Nephron progenitor cell (in vitro differentiated cells): ENCODE data around the gene COMT.
A peak's percentile ranks its signal among the peaks of the same experiment; 100 is the strongest.

Experiments used
- DNase-seq: peaks from one replicate; pipeline ENCODE4 v3.0.0; 2021
- H3K27ac Mint-ChIP-seq: 2 replicates; pipeline ENCODE4 v1.8.0; 2021; ENCODE audit warnings: mild to moderate bottlenecking, moderate library complexity, mixed read lengths
- H3K27me3 Mint-ChIP-seq: 2 replicates; pipeline ENCODE4 v1.8.0; 2021; ENCODE audit warnings: mild to moderate bottlenecking, low read depth, mixed read lengths; ENCODE audit not compliant: poor library complexity
- H3K36me3 Mint-ChIP-seq: 2 replicates; pipeline ENCODE4 v1.8.0; 2021; ENCODE audit warnings: low read depth, mixed read lengths
- H3K4me1 Mint-ChIP-seq: 2 replicates; pipeline ENCODE4 v1.8.0; 2021; ENCODE audit warnings: mixed read lengths
- H3K4me3 Mint-ChIP-seq: 2 replicates; pipeline ENCODE4 v1.8.0; 2021; ENCODE audit warnings: mild to moderate bottlenecking, moderate library complexity, mixed read lengths
- H3K9me3 Mint-ChIP-seq: 2 replicates; pipeline ENCODE4 v1.8.0; 2021; ENCODE audit warnings: mild to moderate bottlenecking, moderate library complexity, mixed read lengths
- TF ChIP-seq, protein P1 (sequence below): fragments of 200-600 bp; sonication (generic); IDR thresholded peaks from 2 replicates; pipeline ENCODE4 v1.5.0; 2021; ENCODE audit warnings: antibody characterized with exemption

COMT gene

DNA sequence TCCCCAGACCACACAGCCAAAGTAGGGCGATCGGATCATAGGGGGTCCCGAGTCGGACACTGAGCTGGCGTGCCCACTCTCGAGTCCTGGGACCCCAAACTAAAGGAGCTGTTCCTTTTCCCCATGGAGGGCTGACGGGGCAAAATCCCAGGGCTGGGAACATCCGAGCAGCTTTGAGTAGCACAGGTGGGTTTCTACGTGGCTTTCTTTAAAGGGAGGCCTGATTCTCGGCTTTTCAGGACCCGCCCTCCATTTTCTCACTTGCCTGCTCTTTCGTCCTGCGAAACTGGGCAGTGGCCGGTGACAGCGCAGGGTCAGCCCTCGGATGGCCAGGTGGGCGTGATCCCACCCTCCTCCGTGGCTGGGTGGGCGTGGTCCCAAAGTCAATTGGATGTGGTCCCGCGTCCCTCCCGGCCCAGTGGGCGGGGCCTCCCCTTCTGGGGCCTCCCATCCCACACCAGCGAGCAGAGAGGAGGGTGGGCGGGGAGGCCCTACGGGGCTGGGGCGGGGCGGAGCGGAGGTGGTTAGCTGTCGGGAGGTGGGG is 17.5 kb downstream of the COMT start:
- Mint-ChIP-seq H3K4me3 (peak overlapping the region; percentile 76), H3K4me1 (peaks cover 33% of the 10 kb centered on the region), H3K9me3 (no peaks in the 10 kb centered on the region), H3K27ac (no peak overlapping the region), H3K27me3 (peaks cover 6% of the 10 kb centered on the region), H3K36me3 (no peaks in the 10 kb centered on the region)
- peak; percentile 99 for DNase-seq
- TF ChIP-seq, protein P1, sequence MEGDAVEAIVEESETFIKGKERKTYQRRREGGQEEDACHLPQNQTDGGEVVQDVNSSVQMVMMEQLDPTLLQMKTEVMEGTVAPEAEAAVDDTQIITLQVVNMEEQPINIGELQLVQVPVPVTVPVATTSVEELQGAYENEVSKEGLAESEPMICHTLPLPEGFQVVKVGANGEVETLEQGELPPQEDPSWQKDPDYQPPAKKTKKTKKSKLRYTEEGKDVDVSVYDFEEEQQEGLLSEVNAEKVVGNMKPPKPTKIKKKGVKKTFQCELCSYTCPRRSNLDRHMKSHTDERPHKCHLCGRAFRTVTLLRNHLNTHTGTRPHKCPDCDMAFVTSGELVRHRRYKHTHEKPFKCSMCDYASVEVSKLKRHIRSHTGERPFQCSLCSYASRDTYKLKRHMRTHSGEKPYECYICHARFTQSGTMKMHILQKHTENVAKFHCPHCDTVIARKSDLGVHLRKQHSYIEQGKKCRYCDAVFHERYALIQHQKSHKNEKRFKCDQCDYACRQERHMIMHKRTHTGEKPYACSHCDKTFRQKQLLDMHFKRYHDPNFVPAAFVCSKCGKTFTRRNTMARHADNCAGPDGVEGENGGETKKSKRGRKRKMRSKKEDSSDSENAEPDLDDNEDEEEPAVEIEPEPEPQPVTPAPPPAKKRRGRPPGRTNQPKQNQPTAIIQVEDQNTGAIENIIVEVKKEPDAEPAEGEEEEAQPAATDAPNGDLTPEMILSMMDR: no peak

DNA sequence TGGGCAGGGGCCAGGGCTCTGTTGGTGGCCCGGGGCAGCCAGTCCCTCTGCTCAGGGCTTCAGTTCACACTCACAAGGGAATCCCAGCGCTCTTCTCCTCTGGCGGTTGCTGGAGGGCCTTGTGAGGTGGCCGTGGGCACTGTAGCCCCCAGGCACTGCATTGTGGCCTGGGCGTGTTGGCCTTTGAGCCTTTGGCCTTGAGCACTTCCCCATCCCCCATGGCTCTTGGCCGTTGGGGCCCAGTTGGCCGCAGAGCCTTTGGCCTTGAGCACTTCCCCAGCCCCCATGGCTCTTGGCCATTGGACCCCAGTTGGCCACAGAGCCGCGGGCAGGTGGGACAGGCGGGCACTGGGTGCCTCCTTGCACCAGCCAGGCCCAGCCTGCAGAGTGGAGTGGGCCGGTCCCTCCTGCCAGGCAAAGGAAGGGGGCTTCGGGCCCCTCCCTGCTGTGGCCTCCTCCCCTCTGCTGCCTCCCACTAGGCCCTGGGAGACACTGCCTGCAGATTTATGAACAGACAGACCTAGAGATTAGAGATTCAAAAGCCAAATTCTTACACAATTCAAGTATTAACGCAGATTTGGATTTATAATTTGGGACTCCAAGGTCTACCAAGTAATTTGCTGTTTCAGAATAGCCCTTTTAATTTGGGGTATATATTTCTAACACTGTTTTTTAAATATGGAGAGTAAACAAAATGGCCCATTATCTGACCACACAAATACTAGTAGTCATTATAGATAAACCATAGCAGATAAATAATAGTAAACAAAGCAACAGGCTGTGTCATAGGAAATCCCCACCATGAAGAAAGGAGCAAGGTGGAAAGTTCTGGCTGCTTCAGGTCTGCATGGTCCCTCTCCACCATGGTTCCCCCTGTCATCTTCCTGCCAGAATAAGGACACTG is 18.3 kb downstream of the COMT start:
- H3K27me3 Mint-ChIP-seq: peaks cover 6% of the 10 kb centered on the region
- DNase-seq: no peak
- no peaks in the 10 kb centered on the region for H3K9me3 Mint-ChIP-seq
- TF ChIP-seq, protein P1: no peak
- H3K4me1 Mint-ChIP-seq: peaks cover 27% of the 10 kb centered on the region
- no peak overlapping the region for H3K27ac Mint-ChIP-seq
- H3K4me3 Mint-ChIP-seq: peak overlapping the region; percentile 40
- no peaks in the 10 kb centered on the region for H3K36me3 Mint-ChIP-seq

DNA sequence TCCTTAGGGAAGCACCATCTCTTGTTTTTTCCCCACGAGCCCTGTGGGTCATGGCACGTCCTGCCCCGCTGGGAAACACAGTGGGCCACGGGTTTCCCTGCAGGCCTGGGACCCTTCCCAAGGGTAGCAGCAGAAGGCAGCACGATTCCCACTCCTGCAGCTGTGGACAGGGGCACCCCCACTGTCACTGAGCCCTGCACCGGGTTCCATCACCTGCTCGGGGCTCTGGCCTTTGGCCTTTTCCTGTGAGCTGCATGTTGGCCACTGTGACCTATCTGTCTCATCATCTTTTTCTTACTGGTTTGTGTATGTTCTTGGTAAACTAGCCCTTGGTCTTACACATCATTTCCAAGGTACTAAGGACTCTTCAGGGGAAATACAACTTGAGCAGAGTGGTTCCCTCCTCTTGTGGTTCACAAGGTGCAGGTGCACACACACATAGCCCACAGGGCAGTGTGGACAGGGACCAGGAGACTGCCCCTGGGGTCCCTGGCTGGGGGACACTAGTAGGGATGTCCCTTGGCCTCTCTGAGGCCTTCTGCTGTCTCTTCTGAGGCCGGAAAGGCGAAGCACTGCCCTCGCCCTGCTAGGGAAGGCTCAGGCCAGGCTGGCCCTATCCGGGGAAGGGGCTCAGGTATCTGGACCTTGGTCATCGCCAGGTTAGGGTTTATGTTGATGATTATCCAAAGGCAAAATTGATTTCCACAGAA is 19.1 kb downstream of the COMT start:
- Mint-ChIP-seq H3K36me3 (no peaks in the 10 kb centered on the region), H3K4me3 (no peak overlapping the region), H3K4me1 (peaks cover 31% of the 10 kb centered on the region), H3K27me3 (peaks cover 6% of the 10 kb centered on the region), H3K9me3 (no peaks in the 10 kb centered on the region), H3K27ac (no peak overlapping the region)
- DNase-seq: no peak
- TF ChIP-seq, protein P1: no peak

DNA sequence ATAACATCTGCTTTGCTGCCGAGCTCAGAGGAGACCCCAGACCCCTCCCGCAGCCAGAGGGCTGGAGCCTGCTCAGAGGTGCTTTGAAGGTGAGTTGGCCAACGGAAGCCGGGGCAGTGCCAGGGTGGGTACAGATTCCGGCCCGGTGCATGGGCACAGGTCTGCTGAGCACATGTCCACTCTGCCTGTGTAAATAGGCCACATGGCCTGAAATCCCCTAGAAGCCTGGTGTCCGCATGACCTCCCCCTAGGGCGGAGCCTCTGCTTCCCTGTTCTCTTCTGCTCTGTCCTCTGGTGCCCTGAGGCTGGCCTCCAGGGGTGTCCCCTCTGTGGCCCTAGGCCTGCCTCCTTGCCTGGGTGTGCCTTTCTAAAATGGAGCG is 19.6 kb downstream of the COMT start:
- Mint-ChIP-seq H3K27ac (no peak overlapping the region), H3K9me3 (no peaks in the 10 kb centered on the region), H3K4me3 (no peak overlapping the region), H3K36me3 (no peaks in the 10 kb centered on the region), H3K4me1 (peaks cover 36% of the 10 kb centered on the region), H3K27me3 (peaks cover 6% of the 10 kb centered on the region)
- DNase-seq: no peak
- TF ChIP-seq, protein P1: no peak

DNA sequence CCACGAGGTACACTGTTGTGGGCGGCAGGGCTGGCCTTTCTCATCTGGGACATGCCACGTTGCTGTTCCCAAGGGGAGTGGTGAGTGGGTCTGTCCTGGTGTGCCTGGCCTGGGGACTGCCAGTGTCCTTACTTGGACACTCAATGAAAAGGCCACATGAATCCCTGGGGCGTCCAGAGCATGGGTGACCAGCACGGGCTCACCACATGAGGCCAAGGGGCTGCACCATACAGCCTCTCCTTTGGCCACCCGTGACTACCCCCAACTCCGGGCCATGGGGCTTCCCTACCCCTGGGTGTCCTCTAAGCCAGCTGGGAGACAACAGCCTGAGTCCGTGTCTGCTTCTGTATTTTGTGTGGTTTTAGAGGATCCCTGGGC is 20.3 kb downstream of the COMT start:
- H3K27me3 Mint-ChIP-seq: peaks cover 6% of the 10 kb centered on the region
- H3K4me3 Mint-ChIP-seq: no peak overlapping the region
- no peak overlapping the region for H3K27ac Mint-ChIP-seq

More for the DNA sequence above, 20.3 kb downstream of the COMT start:
- Mint-ChIP-seq H3K9me3 (no peaks in the 10 kb centered on the region), H3K36me3 (no peaks in the 10 kb centered on the region), H3K4me1 (peaks cover 39% of the 10 kb centered on the region)
- TF ChIP-seq, protein P1: no peak
- no peak for DNase-seq
